Activated naive CD8-positive, alpha-beta T cell treated with anti-CD3 and anti-CD28 coated beads, Interleukin-2, amount 50 U/mL, for 16 hours (primary cell): ENCODE results near the gene USP17L22.
"Not testable (repeated sequence)": the region's sequence is repeated elsewhere in the genome, so short reads cannot be mapped to it uniquely, and the experiment has no call there.

Experiments
- DNase-seq: peaks from one replicate; pipeline ENCODE4 v3.0.0-alpha.2; 2020; ENCODE audit warnings: low read depth, low spot score

The USP17L22 gene

DNA sequence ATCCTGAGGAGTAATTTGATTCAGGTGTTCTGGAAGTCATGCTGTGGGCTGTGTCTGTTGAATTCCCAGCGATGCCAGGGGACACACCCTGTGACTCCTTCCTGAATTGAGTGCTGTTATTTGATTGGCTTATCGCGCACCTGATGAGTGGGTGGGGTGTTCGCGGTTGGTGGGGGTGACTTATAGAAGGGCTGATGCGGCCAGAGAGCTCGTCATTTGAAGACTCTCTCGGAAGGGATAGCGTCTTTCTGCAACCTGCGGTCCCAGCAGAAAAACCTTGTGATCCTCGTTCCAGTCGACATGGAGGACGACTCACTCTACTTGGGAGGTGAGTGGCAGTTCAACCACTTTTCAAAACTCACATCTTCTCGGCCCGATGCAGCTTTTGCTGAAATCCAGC lies at the start of gene USP17L22:
USP17L22 (plus strand) TSS at position 301 of the 400 bp plus-strand sequence; CDS start at position 301, 0 bp downstream.
- not testable (repeated sequence) for DNase-seq

- DNase-seq, result not testable (repeated sequence)
Measured at GRCh38 chr4:9219852-9220251, 47.6 kb upstream of the USP17L22 start, which contains the start of gene USP17L12. USP17L12 (plus strand) TSS chr4:9220152; CDS start chr4:9220152, 0 bp downstream.

GRCh38 chr4:9224596-9224995 lies 42.8 kb upstream of the USP17L22 start, which contains the start of gene USP17L13:
USP17L13 (plus strand) TSS chr4:9224896; CDS start chr4:9224896, 0 bp downstream.
- DNase-seq, result not testable (repeated sequence)

DNA sequence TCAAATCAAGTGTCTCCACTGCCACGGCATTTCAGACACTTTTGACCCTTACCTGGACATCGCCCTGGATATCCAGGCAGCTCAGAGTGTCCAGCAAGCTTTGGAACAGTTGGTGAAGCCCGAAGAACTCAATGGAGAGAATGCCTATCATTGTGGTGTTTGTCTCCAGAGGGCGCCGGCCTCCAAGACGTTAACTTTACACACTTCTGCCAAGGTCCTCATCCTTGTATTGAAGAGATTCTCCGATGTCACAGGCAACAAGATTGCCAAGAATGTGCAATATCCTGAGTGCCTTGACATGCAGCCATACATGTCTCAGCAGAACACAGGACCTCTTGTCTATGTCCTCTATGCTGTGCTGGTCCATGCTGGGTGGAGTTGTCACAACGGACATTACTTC lies 37.2 kb upstream of the USP17L22 start:
- not testable (repeated sequence) for DNase-seq

DNA sequence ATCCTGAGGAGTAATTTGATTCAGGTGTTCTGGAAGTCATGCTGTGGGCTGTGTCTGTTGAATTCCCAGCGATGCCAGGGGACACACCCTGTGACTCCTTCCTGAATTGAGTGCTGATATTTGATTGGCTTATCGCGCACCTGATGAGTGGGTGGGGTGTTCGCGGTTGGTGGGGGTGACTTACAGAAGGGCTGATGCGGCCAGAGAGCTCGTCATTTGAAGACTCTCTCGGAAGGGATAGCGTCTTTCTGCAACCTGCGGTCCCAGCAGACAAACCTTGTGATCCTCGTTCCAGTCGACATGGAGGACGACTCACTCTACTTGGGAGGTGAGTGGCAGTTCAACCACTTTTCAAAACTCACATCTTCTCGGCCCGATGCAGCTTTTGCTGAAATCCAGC lies 33.3 kb upstream of the USP17L22 start, which contains the start of gene USP17L15:
USP17L15 (plus strand) TSS at position 301 of the 400 bp plus-strand sequence; CDS start at position 301, 0 bp downstream.
- not testable (repeated sequence) for DNase-seq

DNA sequence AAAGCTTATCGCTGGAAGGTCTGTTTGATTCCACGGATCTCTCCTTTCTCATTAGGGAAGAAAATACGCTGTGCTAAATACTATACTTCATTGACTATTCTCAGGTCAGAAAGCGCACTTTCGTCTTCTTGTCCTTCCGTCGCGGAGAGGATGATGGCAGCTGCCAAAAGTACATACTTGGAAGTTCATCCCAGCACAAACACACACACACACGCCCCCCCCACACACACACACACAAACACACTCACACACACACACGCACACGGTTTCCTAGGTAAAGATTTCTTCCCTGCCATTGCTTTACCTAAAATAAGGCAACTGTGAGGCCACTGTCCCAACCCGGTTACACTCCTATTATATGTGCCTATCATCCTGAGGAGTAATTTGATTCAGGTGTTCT lies 29.0 kb upstream of the USP17L22 start:
- DNase-seq, result not testable (repeated sequence)

DNA sequence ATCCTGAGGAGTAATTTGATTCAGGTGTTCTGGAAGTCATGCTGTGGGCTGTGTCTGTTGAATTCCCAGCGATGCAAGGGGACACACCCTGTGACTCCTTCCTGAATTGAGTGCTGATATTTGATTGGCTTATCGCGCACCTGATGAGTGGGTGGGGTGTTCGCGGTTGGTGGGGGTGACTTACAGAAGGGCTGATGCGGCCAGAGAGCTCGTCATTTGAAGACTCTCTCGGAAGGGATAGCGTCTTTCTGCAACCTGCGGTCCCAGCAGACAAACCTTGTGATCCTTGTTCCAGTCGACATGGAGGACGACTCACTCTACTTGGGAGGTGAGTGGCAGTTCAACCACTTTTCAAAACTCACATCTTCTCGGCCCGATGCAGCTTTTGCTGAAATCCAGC lies 23.8 kb upstream of the USP17L22 start, which contains the start of gene USP17L17:
USP17L17 (plus strand) TSS at position 301 of the 400 bp plus-strand sequence; CDS start at position 301, 0 bp downstream.
- DNase-seq, result not testable (repeated sequence)

- DNase-seq, result not testable (repeated sequence)
Measured at GRCh38 chr4:9247953-9248680, 19.3 kb upstream of the USP17L22 start, which contains the start of gene USP17L18. USP17L18 (plus strand) TSS chr4:9248630; CDS start chr4:9248630, 0 bp downstream.

DNA sequence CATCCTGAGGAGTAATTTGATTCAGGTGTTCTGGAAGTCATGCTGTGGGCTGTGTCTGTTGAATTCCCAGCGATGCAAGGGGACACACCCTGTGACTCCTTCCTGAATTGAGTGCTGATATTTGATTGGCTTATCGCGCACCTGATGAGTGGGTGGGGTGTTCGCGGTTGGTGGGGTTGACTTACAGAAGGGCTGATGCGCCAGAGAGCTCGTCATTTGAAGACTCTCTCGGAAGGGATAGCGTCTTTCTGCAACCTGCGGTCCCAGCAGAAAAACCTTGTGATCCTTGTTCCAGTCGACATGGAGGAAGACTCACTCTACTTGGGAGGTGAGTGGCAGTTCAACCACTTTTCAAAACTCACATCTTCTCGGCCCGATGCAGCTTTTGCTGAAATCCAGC lies 14.3 kb upstream of the USP17L22 start, which contains the start of gene USP17L19:
USP17L19 (plus strand) TSS at position 301 of the 400 bp plus-strand sequence; CDS start at position 301, 0 bp downstream.
- not testable (repeated sequence) for DNase-seq

- not testable (repeated sequence) for DNase-seq
Measured at GRCh38 chr4:9257824-9258223, 9.6 kb upstream of the USP17L22 start, which contains the start of gene USP17L20. USP17L20 (plus strand) TSS chr4:9258124; CDS start chr4:9258124, 0 bp downstream.

- DNase-seq, result not testable (repeated sequence)
Measured at GRCh38 chr4:9262572-9262971, 4.8 kb upstream of the USP17L22 start, which contains the start of gene USP17L21. USP17L21 (plus strand) TSS chr4:9262872; CDS start chr4:9262872, 0 bp downstream.

DNA sequence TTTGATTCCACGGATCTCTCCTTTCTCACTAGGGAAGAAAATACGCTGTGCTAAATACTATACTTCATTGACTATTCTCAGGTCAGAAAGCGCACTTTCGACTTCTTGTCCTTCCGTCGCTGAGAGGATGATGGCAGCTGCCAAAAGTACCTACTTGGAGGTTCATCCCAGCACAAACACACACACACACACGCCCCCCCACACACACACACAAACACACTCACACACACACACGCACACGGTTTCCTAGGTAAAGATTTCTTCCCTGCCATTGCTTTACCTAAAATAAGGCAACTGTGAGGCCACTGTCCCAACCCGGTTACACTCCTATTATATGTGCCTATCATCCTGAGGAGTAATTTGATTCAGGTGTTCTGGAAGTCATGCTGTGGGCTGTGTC lies 4.3 kb downstream of the USP17L22 start:
- not testable (repeated sequence) for DNase-seq
